HCT116 (cell line): Measurements from ENCODE around the gene MYPN. TPM values are rescaled to one million over a fixed set of nuclear protein-coding genes. Genes with fewer than 3 reads are reported as not detected.

Experiments
- ATAC-seq: fragments of 200-7000 bp; cut with Tn5 transposase; 2 replicates; pipeline ENCODE4 v1.9.1; 2020; ENCODE audit warnings: mild to moderate bottlenecking, moderate library complexity
- BruUV-seq: library from RNA; stranded (reverse); fragments of 400-500 nt; replicated peaks from 2 replicates; lab custom pipeline; 2021; lab: Mats Ljungman, UMichigan
- CTCF ChIA-PET: fragments of 300-600 bp; sonication (Branson Sonifier 250); formaldehyde crosslinking; loops from one replicate; lab custom pipeline; 2021; ENCODE audit warnings: antibody characterized with exemption; lab: Charles Lee
- POLR2A ChIA-PET: fragments of 300-600, 350-600 bp; sonication (Branson Sonifier 250); formaldehyde crosslinking; loops from one replicate; lab custom pipeline; 2021; ENCODE audit warnings: antibody characterized with exemption; lab: Charles Lee
- RAD21 ChIA-PET, 2 experiments: fragments of 300-600 bp; sonication (Branson Sonifier 250); formaldehyde crosslinking; loops; one replicate each; lab custom pipeline; 2023; ENCODE audit warnings: low total read pairs in 2 of 2; ENCODE audit not compliant: uncharacterized antibody in 2 of 2, unreplicated experiment in 2 of 2, low non-redundant PET in 1 of 2; lab: Charles Lee
- DNase-seq: peaks from one replicate; pipeline ENCODE4 v3.0.0-alpha.2; 2010; ENCODE audit warnings: low read depth, low spot score
- H2AFZ ChIP-seq: fragments of 200-600 bp; shearing (Covaris generic), sonication (generic); 2 replicates; pipeline ENCODE4 v1.6.1; 2017; ENCODE audit warnings: low read depth, mixed run types, mixed read lengths, antibody characterized with exemption, low read length; ENCODE audit not compliant: poor library complexity, severe bottlenecking
- H3K27ac ChIP-seq: 2 replicates; pipeline ENCODE4 v1.5.1; 2012; ENCODE audit warnings: low read depth, low read length
- H3K27me3 ChIP-seq: fragments of 200-600 bp; sonication (generic); 2 replicates; pipeline ENCODE4 v1.6.1; 2016; ENCODE audit warnings: mixed run types, low read length, mixed read lengths; ENCODE audit not compliant: insufficient read depth
- H3K36me3 ChIP-seq, 2 experiments: fragments of 200-500 bp in 1 of 2; fragments of 200-600 bp in 1 of 2; sonication (Bioruptor generic) in 1 of 2; sonication (generic) in 1 of 2; 2 replicates each; pipeline versions ENCODE4 v1.5.1 to v1.6.1; 2014 to 2016; ENCODE audit warnings: low read length in 2 of 2, inconsistent platforms in 1 of 2, mixed read lengths in 1 of 2, mixed run types in 1 of 2; ENCODE audit not compliant: insufficient read depth in 2 of 2, control insufficient read depth in 1 of 2
- H3K4me1 ChIP-seq, 2 experiments: fragments of 200-600 bp in 1 of 2; sonication (generic) in 1 of 2; 2 replicates each; pipeline versions ENCODE4 v1.5.1 to v1.6.1; 2012 to 2017; ENCODE audit warnings: low read length in 2 of 2, inconsistent platforms in 1 of 2, mild to moderate bottlenecking in 1 of 2, mixed read lengths in 1 of 2, mixed run types in 1 of 2, moderate library complexity in 1 of 2; ENCODE audit not compliant: insufficient read depth in 2 of 2, control insufficient read depth in 1 of 2
- H3K4me2 ChIP-seq: fragments of 200-600 bp; sonication (generic); 2 replicates; pipeline ENCODE4 v1.6.1; 2017; ENCODE audit warnings: mixed run types, low read length, mixed read lengths
- H3K4me3 ChIP-seq, 2 experiments: fragments of 200-600 bp in 1 of 2; sonication (generic) in 1 of 2; replicated peaks in 1 of 2; 2 replicates each; pipeline ENCODE4 v1.5.1; 2011 to 2016; ENCODE audit warnings: low read length in 2 of 2, control low read depth in 1 of 2, low read depth in 1 of 2, mild to moderate bottlenecking in 1 of 2, mixed read lengths in 1 of 2, mixed run types in 1 of 2
- H3K79me2 ChIP-seq: fragments of 200-600 bp; sonication (generic); 2 replicates; pipeline ENCODE4 v1.6.1; 2017; ENCODE audit warnings: mild to moderate bottlenecking, mixed run types, low read length, moderate library complexity, mixed read lengths; ENCODE audit not compliant: insufficient read depth
- H3K9ac ChIP-seq: fragments of 200-600 bp; sonication (generic); 2 replicates; pipeline ENCODE4 v1.6.1; 2016; ENCODE audit warnings: low read length, mixed read lengths
- H3K9me2 ChIP-seq: fragments of 200-600 bp; sonication (generic), shearing (Covaris generic); 2 replicates; pipeline ENCODE4 v1.6.1; 2017; ENCODE audit warnings: mixed run types, mild to moderate bottlenecking, moderate library complexity; ENCODE audit not compliant: insufficient read depth
- H3K9me3 ChIP-seq, 2 experiments: fragments of 200-500 bp in 1 of 2; fragments of 200-600 bp in 1 of 2; sonication (Bioruptor generic) in 1 of 2; sonication (generic) in 1 of 2; 2 replicates each; pipeline ENCODE4 v1.6.1; 2014 to 2017; ENCODE audit warnings: low read length in 2 of 2, mixed read lengths in 2 of 2, inconsistent platforms in 1 of 2, low read depth in 1 of 2, mild to moderate bottlenecking in 1 of 2, mixed run types in 1 of 2, moderate library complexity in 1 of 2; ENCODE audit not compliant: control insufficient read depth in 1 of 2, insufficient read depth in 1 of 2
- H4K20me1 ChIP-seq: fragments of 200-600 bp; sonication (generic), shearing (Covaris generic); 2 replicates; pipeline ENCODE4 v1.6.1; 2017; ENCODE audit warnings: mixed run types, mild to moderate bottlenecking, moderate library complexity; ENCODE audit not compliant: insufficient read depth
- ELF1 ChIP-seq: IDR thresholded peaks from 2 replicates; pipeline ENCODE4 v1.6.1; 2012; ENCODE audit warnings: low read depth, borderline replicate concordance
- POLR2AphosphoS5 ChIP-seq: IDR thresholded peaks from 2 replicates; pipeline ENCODE4 v1.6.1; 2011; ENCODE audit warnings: mild to moderate bottlenecking, low read depth, low read length, moderate library complexity
- SIN3A ChIP-seq: IDR thresholded peaks from 2 replicates; pipeline ENCODE4 v1.6.1; 2012; ENCODE audit warnings: low read depth
- TCF7L2 ChIP-seq: IDR thresholded peaks from 2 replicates; pipeline ENCODE4 v1.7.0; 2011; ENCODE audit warnings: borderline replicate concordance, inconsistent platforms; ENCODE audit not compliant: insufficient read depth, insufficient read length; ENCODE audit errors: extremely low read depth
- ZFX ChIP-seq: fragments of 450-650 bp; IDR thresholded peaks from 2 replicates; pipeline ENCODE4 v1.6.1; 2017
- intact Hi-C: fragments of 100-400 bp; cut with micrococcal nuclease; formaldehyde crosslinking; loops from 2 replicates; pipeline ENCODE4 v1.10.0; 2022
- total RNA-seq: library from RNA; stranded (reverse); gene quantifications from one replicate; pipeline ENCODE4 v1.2.1, GENCODE V29; 2021; ENCODE audit not compliant: unreplicated experiment
- TF ChIP-seq, protein P1 (sequence below): IDR thresholded peaks from 2 replicates; pipeline ENCODE4 v1.6.1; 2012
- TF ChIP-seq, protein P2 (sequence below): IDR thresholded peaks from 2 replicates; pipeline ENCODE4 v1.6.1; 2012; ENCODE audit warnings: low read depth
- TF ChIP-seq, protein P3 (sequence below): IDR thresholded peaks from 2 replicates; pipeline ENCODE4 v1.6.1; 2011; ENCODE audit warnings: mild to moderate bottlenecking, low read length, moderate library complexity; ENCODE audit not compliant: insufficient replicate concordance; ENCODE audit errors: extremely low read depth

Gene MYPN
- total RNA-seq, 1 experiment from 2014 or later, result 0.34 TPM

DNA sequence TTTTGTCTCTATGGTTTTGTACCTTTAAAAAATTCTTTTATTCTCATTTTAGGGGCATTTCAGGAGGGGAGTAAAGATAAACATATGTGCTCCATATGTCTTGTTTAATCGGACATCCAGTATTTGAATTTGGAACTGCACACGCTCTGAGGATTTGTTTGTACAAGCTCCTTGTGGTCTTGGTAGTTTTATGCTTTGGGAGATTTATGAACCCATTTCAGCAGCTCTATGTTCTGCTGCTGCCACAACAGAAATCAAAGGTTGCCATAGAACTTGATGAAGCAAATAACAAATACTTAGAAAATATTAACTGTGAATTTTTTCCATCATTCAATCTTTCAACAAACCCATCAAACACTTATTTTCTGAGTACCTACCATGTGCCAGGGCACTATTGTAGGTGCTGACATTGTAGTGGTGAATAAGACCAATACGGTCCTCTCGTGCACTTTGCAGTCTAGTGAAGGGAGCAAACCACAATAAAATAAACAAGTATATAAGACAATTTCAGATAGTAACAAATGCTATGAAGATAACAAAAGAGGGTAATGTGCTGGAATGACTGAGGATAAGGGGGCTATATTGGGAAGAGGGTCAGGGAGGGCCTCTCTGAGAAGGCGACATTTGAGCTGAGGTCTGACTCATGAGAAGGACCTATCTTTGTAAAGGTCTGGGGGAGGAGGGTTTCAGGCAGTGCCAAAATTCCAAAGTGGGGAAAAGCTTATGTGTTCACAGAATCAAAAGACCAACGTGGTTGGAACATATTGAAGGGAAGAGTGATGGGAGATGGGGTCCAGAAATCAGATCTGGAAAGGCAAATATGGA lies 30.4 kb downstream of the MYPN start (continued):
- TF ChIP-seq, protein P1, sequence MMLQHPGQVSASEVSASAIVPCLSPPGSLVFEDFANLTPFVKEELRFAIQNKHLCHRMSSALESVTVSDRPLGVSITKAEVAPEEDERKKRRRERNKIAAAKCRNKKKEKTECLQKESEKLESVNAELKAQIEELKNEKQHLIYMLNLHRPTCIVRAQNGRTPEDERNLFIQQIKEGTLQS, result no peak
- TF ChIP-seq TCF7L2 (no peak), ZFX (no peak), ELF1 (no peak)

DNA sequence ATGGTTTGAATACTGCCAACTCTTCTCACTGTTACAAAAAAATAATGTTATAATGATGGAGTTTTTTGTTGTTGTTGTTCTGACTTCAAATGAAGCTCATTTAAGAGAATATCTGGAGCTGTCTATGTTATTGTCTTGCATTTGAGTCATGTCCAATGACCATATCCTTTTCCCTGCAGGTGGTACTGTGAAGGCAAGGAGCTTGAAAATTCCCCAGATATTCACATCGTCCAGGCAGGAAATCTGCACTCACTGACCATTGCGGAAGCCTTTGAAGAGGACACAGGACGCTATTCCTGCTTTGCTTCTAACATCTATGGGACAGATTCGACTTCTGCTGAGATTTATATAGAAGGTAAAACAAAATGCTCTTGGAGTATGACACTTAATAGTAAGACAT lies 33.5 kb downstream of the MYPN start:
- H3K36me3 ChIP-seq, result no peaks in the 10 kb centered on the region
- POLR2A ChIA-PET, result no interaction called here
- no peak overlapping the region for H3K4me2 ChIP-seq
- H3K9me2 ChIP-seq, result no peaks in the 10 kb centered on the region
- no peaks in the 10 kb centered on the region for H3K9me3 ChIP-seq
- ATAC-seq (no peak), DNase-seq (no peak)
- H3K27ac ChIP-seq, result no peak overlapping the region
- H3K27me3 ChIP-seq, result no peaks in the 10 kb centered on the region
- BruUV-seq, result no TSS peak
- no peaks in the 10 kb centered on the region for H4K20me1 ChIP-seq
- TF ChIP-seq, protein P2, sequence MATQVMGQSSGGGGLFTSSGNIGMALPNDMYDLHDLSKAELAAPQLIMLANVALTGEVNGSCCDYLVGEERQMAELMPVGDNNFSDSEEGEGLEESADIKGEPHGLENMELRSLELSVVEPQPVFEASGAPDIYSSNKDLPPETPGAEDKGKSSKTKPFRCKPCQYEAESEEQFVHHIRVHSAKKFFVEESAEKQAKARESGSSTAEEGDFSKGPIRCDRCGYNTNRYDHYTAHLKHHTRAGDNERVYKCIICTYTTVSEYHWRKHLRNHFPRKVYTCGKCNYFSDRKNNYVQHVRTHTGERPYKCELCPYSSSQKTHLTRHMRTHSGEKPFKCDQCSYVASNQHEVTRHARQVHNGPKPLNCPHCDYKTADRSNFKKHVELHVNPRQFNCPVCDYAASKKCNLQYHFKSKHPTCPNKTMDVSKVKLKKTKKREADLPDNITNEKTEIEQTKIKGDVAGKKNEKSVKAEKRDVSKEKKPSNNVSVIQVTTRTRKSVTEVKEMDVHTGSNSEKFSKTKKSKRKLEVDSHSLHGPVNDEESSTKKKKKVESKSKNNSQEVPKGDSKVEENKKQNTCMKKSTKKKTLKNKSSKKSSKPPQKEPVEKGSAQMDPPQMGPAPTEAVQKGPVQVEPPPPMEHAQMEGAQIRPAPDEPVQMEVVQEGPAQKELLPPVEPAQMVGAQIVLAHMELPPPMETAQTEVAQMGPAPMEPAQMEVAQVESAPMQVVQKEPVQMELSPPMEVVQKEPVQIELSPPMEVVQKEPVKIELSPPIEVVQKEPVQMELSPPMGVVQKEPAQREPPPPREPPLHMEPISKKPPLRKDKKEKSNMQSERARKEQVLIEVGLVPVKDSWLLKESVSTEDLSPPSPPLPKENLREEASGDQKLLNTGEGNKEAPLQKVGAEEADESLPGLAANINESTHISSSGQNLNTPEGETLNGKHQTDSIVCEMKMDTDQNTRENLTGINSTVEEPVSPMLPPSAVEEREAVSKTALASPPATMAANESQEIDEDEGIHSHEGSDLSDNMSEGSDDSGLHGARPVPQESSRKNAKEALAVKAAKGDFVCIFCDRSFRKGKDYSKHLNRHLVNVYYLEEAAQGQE, result no peak
- TF ChIP-seq ZFX, result no peak
- TF ChIP-seq, protein P3, sequence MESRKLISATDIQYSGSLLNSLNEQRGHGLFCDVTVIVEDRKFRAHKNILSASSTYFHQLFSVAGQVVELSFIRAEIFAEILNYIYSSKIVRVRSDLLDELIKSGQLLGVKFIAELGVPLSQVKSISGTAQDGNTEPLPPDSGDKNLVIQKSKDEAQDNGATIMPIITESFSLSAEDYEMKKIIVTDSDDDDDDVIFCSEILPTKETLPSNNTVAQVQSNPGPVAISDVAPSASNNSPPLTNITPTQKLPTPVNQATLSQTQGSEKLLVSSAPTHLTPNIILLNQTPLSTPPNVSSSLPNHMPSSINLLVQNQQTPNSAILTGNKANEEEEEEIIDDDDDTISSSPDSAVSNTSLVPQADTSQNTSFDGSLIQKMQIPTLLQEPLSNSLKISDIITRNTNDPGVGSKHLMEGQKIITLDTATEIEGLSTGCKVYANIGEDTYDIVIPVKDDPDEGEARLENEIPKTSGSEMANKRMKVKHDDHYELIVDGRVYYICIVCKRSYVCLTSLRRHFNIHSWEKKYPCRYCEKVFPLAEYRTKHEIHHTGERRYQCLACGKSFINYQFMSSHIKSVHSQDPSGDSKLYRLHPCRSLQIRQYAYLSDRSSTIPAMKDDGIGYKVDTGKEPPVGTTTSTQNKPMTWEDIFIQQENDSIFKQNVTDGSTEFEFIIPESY, result no peak
- no peak for TF ChIP-seq POLR2AphosphoS5
- no peak for TF ChIP-seq SIN3A
- no peak overlapping the region for H3K9ac ChIP-seq
- CTCF ChIA-PET, result no interaction called here
- H3K4me1 ChIP-seq, result peaks cover 0 to 29% of the 10 kb centered on the region in 2 experiments; a peak in 2 of 4 replicates
- RAD21 ChIA-PET, result no interaction called here
- H3K79me2 ChIP-seq, result no peaks in the 10 kb centered on the region
- no peak overlapping the region for H2AFZ ChIP-seq
- intact Hi-C loops, result no loop called here
- H3K4me3 ChIP-seq, result no peak overlapping the region
